Effector memory CD8-positive, alpha-beta T cell (primary cell): ENCODE results near the gene PPP1R2B.

ENCODE experiments used
- ATAC-seq: fragments of 150-1000 bp; cut with Tn5 transposase; replicated peaks from 2 replicates; pipeline ENCODE4 v1.10.0; 2021; ENCODE audit warnings: mild to moderate bottlenecking, moderate library complexity
- DNase-seq, 3 experiments: peaks; one replicate each; pipeline ENCODE4 v3.0.0; 2021
- H3K27ac Mint-ChIP-seq, 2 donors: one replicate each; pipeline ENCODE4 v1.8.0; 2022; ENCODE audit warnings: mild to moderate bottlenecking in 2 of 2, mixed read lengths in 2 of 2, moderate library complexity in 2 of 2
- H3K27me3 Mint-ChIP-seq, 2 donors: one replicate each; pipeline ENCODE4 v1.8.0; 2022; ENCODE audit warnings: mixed read lengths in 2 of 2
- H3K36me3 Mint-ChIP-seq: one replicate; pipeline ENCODE4 v1.8.0; 2022; ENCODE audit warnings: mild to moderate bottlenecking, moderate library complexity, mixed read lengths; ENCODE audit not compliant: insufficient read depth
- H3K4me1 Mint-ChIP-seq, 2 donors: one replicate each; pipeline ENCODE4 v1.8.0; 2022; ENCODE audit warnings: low read depth in 2 of 2, mixed read lengths in 2 of 2
- H3K4me3 Mint-ChIP-seq, 2 donors: one replicate each; pipeline ENCODE4 v1.8.0; 2022; ENCODE audit warnings: mild to moderate bottlenecking in 2 of 2, mixed read lengths in 2 of 2, moderate library complexity in 2 of 2
- H3K9me3 Mint-ChIP-seq, 2 donors: one replicate each; pipeline ENCODE4 v1.8.0; 2022; ENCODE audit warnings: mixed read lengths in 2 of 2
- total RNA-seq, 9 experiments: gene quantifications; one replicate each; lab custom pipeline; 2026; lab: John Stamatoyannopoulos, UW

Gene PPP1R2B
- 0 to 1.0 (median 0.51) reads per million in 9 experiments for total RNA-seq

- H3K9me3 Mint-ChIP-seq: peaks cover 0 to 3% of the 10 kb centered on the region in 2 donors
- no peak within 1 kb of the TSS for H3K4me3 Mint-ChIP-seq
- no peaks in the 10 kb centered on the region for H3K4me1 Mint-ChIP-seq
- H3K27ac Mint-ChIP-seq: no peak within 1 kb of the TSS
- H3K27me3 Mint-ChIP-seq: peaks cover 44 to 54% of the 10 kb centered on the region in 2 donors
- ATAC-seq: no peak
- H3K36me3 Mint-ChIP-seq: no peaks in the 10 kb centered on the region
- no peak for DNase-seq
Measured at GRCh38 chr5:156850206-156850751, at the start of gene PPP1R2B. TSS of gene PPP1R2B (plus strand) at chr5:156850295. CDS start at chr5:156850563, 268 bp downstream.

GRCh38 chr5:156800929-156801328 is 49.2 kb upstream of the PPP1R2B start:
- peaks cover 20 to 45% of the 10 kb centered on the region in 2 donors for H3K27me3 Mint-ChIP-seq
- no peak overlapping the region for H3K27ac Mint-ChIP-seq
- no peak overlapping the region for H3K4me3 Mint-ChIP-seq
- peaks cover 4 to 8% of the 10 kb centered on the region in 2 donors for H3K4me1 Mint-ChIP-seq
- no peaks in the 10 kb centered on the region for H3K9me3 Mint-ChIP-seq
- DNase-seq: no peak
- H3K36me3 Mint-ChIP-seq: no peaks in the 10 kb centered on the region
- ATAC-seq: no peak

- Mint-ChIP-seq H3K4me3 (no peak overlapping the region), H3K27ac (no peak overlapping the region), H3K27me3 (peaks cover 23 to 36% of the 10 kb centered on the region in 2 donors), H3K9me3 (no peaks in the 10 kb centered on the region), H3K36me3 (no peaks in the 10 kb centered on the region), H3K4me1 (peaks cover 4 to 8% of the 10 kb centered on the region in 2 donors)
- ATAC-seq (no peak), DNase-seq (no peak)
Measured at GRCh38 chr5:156802501-156802900, 47.6 kb upstream of the PPP1R2B start.

GRCh38 chr5:156803404-156803803 is 46.7 kb upstream of the PPP1R2B start:
- H3K36me3 Mint-ChIP-seq: no peaks in the 10 kb centered on the region
- ATAC-seq: no peak
- DNase-seq: no peak
- H3K4me3 Mint-ChIP-seq: no peak overlapping the region
- no peak overlapping the region for H3K27ac Mint-ChIP-seq
- H3K4me1 Mint-ChIP-seq: peaks cover 4 to 8% of the 10 kb centered on the region in 2 donors
- peaks cover 23 to 34% of the 10 kb centered on the region in 2 donors for H3K27me3 Mint-ChIP-seq
- H3K9me3 Mint-ChIP-seq: no peaks in the 10 kb centered on the region

GRCh38 chr5:156812959-156813358 is 37.1 kb upstream of the PPP1R2B start:
- ATAC-seq: no peak
- no peak for DNase-seq
- Mint-ChIP-seq H3K27ac (no peak overlapping the region), H3K36me3 (no peaks in the 10 kb centered on the region), H3K27me3 (no peaks in the 10 kb centered on the region), H3K4me3 (no peak overlapping the region), H3K9me3 (no peaks in the 10 kb centered on the region), H3K4me1 (no peaks in the 10 kb centered on the region)

- no peak for DNase-seq
Measured at GRCh38 chr5:156815988-156816599, 34.0 kb upstream of the PPP1R2B start.

GRCh38 chr5:156819537-156819936 is 30.6 kb upstream of the PPP1R2B start:
- ATAC-seq: no peak
- Mint-ChIP-seq H3K9me3 (no peaks in the 10 kb centered on the region), H3K27ac (no peak overlapping the region), H3K4me3 (no peak overlapping the region), H3K36me3 (peaks cover 2% of the 10 kb centered on the region), H3K4me1 (peaks cover 0 to 2% of the 10 kb centered on the region in 2 donors), H3K27me3 (peaks cover 6 to 19% of the 10 kb centered on the region in 2 donors)
- DNase-seq: no peak

More at GRCh38 chr5:156815988-156816599, 34.0 kb upstream of the PPP1R2B start:
- no peak overlapping the region for H3K27ac Mint-ChIP-seq
- peaks cover 0 to 2% of the 10 kb centered on the region in 2 donors for H3K4me1 Mint-ChIP-seq
- peaks cover 0 to 19% of the 10 kb centered on the region in 2 donors for H3K27me3 Mint-ChIP-seq
- no peak for ATAC-seq
- no peaks in the 10 kb centered on the region for H3K36me3 Mint-ChIP-seq
- H3K9me3 Mint-ChIP-seq: no peaks in the 10 kb centered on the region
- no peak overlapping the region for H3K4me3 Mint-ChIP-seq

- Mint-ChIP-seq H3K4me1 (peaks cover 0 to 2% of the 10 kb centered on the region in 2 donors), H3K36me3 (peaks cover 2% of the 10 kb centered on the region), H3K27me3 (peaks cover 6 to 19% of the 10 kb centered on the region in 2 donors), H3K4me3 (no peak overlapping the region), H3K9me3 (no peaks in the 10 kb centered on the region), H3K27ac (no peak overlapping the region)
- no peak for DNase-seq
- ATAC-seq: no peak
Measured at GRCh38 chr5:156819967-156820581, 30.0 kb upstream of the PPP1R2B start.

GRCh38 chr5:156824241-156824640 is 25.9 kb upstream of the PPP1R2B start:
- H3K4me1 Mint-ChIP-seq: peaks cover 0 to 2% of the 10 kb centered on the region in 2 donors
- peaks cover 6 to 25% of the 10 kb centered on the region in 2 donors for H3K27me3 Mint-ChIP-seq
- no peak for DNase-seq
- no peaks in the 10 kb centered on the region for H3K9me3 Mint-ChIP-seq
- no peak overlapping the region for H3K27ac Mint-ChIP-seq
- peaks cover 2% of the 10 kb centered on the region for H3K36me3 Mint-ChIP-seq
- no peak for ATAC-seq
- H3K4me3 Mint-ChIP-seq: no peak overlapping the region

GRCh38 chr5:156824800-156825199 is 25.3 kb upstream of the PPP1R2B start:
- no peak for DNase-seq
- Mint-ChIP-seq H3K27ac (no peak overlapping the region), H3K9me3 (no peaks in the 10 kb centered on the region), H3K27me3 (peaks cover 6 to 24% of the 10 kb centered on the region in 2 donors), H3K4me1 (peaks cover 0 to 2% of the 10 kb centered on the region in 2 donors), H3K36me3 (peaks cover 2% of the 10 kb centered on the region), H3K4me3 (no peak overlapping the region)
- ATAC-seq: no peak

GRCh38 chr5:156825688-156826087 is 24.4 kb upstream of the PPP1R2B start:
- Mint-ChIP-seq H3K4me1 (no peaks in the 10 kb centered on the region), H3K27me3 (peaks cover 6 to 15% of the 10 kb centered on the region in 2 donors), H3K36me3 (peaks cover 2% of the 10 kb centered on the region), H3K27ac (no peak overlapping the region), H3K9me3 (no peaks in the 10 kb centered on the region), H3K4me3 (no peak overlapping the region)
- ATAC-seq (no peak), DNase-seq (no peak)

GRCh38 chr5:156826150-156826549 is 23.9 kb upstream of the PPP1R2B start:
- DNase-seq (no peak), ATAC-seq (no peak)
- Mint-ChIP-seq H3K4me1 (no peaks in the 10 kb centered on the region), H3K27me3 (peaks cover 6 to 15% of the 10 kb centered on the region in 2 donors), H3K4me3 (no peak overlapping the region), H3K36me3 (peaks cover 2% of the 10 kb centered on the region), H3K9me3 (no peaks in the 10 kb centered on the region), H3K27ac (no peak overlapping the region)

GRCh38 chr5:156834916-156835315 is 15.2 kb upstream of the PPP1R2B start:
- H3K27ac Mint-ChIP-seq: peak overlapping the region in 1 of 2 donors; percentile 11
- no peaks in the 10 kb centered on the region for H3K9me3 Mint-ChIP-seq
- no peak overlapping the region for H3K4me3 Mint-ChIP-seq
- peaks cover 0 to 6% of the 10 kb centered on the region in 2 donors for H3K4me1 Mint-ChIP-seq
- ATAC-seq (no peak), DNase-seq (no peak)
- no peaks in the 10 kb centered on the region for H3K36me3 Mint-ChIP-seq
- peaks cover 0 to 8% of the 10 kb centered on the region in 2 donors for H3K27me3 Mint-ChIP-seq

GRCh38 chr5:156835905-156836304 is 14.2 kb upstream of the PPP1R2B start:
- Mint-ChIP-seq H3K4me3 (no peak overlapping the region), H3K4me1 (peaks cover 0 to 6% of the 10 kb centered on the region in 2 donors), H3K27me3 (peaks cover 0 to 8% of the 10 kb centered on the region in 2 donors), H3K9me3 (no peaks in the 10 kb centered on the region), H3K27ac (no peak overlapping the region), H3K36me3 (no peaks in the 10 kb centered on the region)
- DNase-seq (no peak), ATAC-seq (no peak)
